NCI-H2196 treated with DMSO at 0.1 percent for 48 hours (cell line): ENCODE results near the gene HS3ST5.
"Not testable (repeated sequence)": the region's sequence is repeated elsewhere in the genome, so short reads cannot be mapped to it uniquely, and the experiment has no call there.

ENCODE experiments used
- DNase-seq: peaks from one replicate; lab custom pipeline; 2025; ENCODE audit not compliant: unreplicated experiment; lab: John Stamatoyannopoulos, UW

The HS3ST5 gene

GRCh38 chr6:114055763-114056162 lies 287.1 kb downstream of the HS3ST5 start:
- no peak for DNase-seq

GRCh38 chr6:114055349-114055748 lies 287.5 kb downstream of the HS3ST5 start:
- DNase-seq = no peak

GRCh38 chr6:114053791-114054190 lies 289.0 kb downstream of the HS3ST5 start:
- DNase-seq = no peak

GRCh38 chr6:114052141-114052540 lies 290.7 kb downstream of the HS3ST5 start:
- no peak for DNase-seq

- DNase-seq = no peak
Observed at GRCh38 chr6:114051031-114051430, 291.8 kb downstream of the HS3ST5 start.

- peak; percentile 26 for DNase-seq
Observed at GRCh38 chr6:114049367-114049966, 293.4 kb downstream of the HS3ST5 start.

GRCh38 chr6:114044566-114044965 lies 298.3 kb downstream of the HS3ST5 start:
- DNase-seq = not testable (repeated sequence)

- no peak for DNase-seq
Observed at GRCh38 chr6:114042267-114043016, 300.4 kb downstream of the HS3ST5 start.

GRCh38 chr6:114040871-114041270 lies 302.0 kb downstream of the HS3ST5 start:
- DNase-seq = no peak

- no peak for DNase-seq
Observed at GRCh38 chr6:114039841-114040240, 303.0 kb downstream of the HS3ST5 start.

GRCh38 chr6:114033606-114034005 lies 309.2 kb downstream of the HS3ST5 start:
- DNase-seq = no peak

- DNase-seq = no peak
Observed at GRCh38 chr6:114032721-114033120, 310.1 kb downstream of the HS3ST5 start.

- no peak for DNase-seq
Observed at GRCh38 chr6:114030767-114031166, 312.1 kb downstream of the HS3ST5 start.

GRCh38 chr6:114024746-114025145 lies 318.1 kb downstream of the HS3ST5 start:
- no peak for DNase-seq

GRCh38 chr6:114020196-114020595 lies 322.6 kb downstream of the HS3ST5 start:
- no peak for DNase-seq

- DNase-seq = not testable (repeated sequence)
Observed at GRCh38 chr6:114017146-114017545, 325.7 kb downstream of the HS3ST5 start.

GRCh38 chr6:114014106-114014505 lies 328.7 kb downstream of the HS3ST5 start:
- not testable (repeated sequence) for DNase-seq

GRCh38 chr6:114011486-114011885 lies 331.3 kb downstream of the HS3ST5 start:
- DNase-seq = not testable (repeated sequence)

GRCh38 chr6:114010540-114010939 lies 332.3 kb downstream of the HS3ST5 start:
- DNase-seq = no peak

GRCh38 chr6:114009192-114009591 lies 333.6 kb downstream of the HS3ST5 start:
- DNase-seq = no peak

GRCh38 chr6:114008331-114008730 lies 334.5 kb downstream of the HS3ST5 start:
- no peak for DNase-seq

- DNase-seq = no peak
Observed at GRCh38 chr6:114007516-114007915, 335.3 kb downstream of the HS3ST5 start.
